Hematopoietic multipotent progenitor cell treated with erythropoietin and hydrocortisone succinate and interleukin-3 and kit ligand, for 17 days (in vitro differentiated cells): ENCODE results near the gene G3BP1.
"Not testable (repeated sequence)": the region's sequence is repeated elsewhere in the genome, so short reads cannot be mapped to it uniquely, and the experiment has no call there.

Source experiments
- DNase-seq: peaks from one replicate; pipeline ENCODE4 v3.0.0-alpha.2; 2015; ENCODE audit warnings: low spot score

The G3BP1 gene

DNA sequence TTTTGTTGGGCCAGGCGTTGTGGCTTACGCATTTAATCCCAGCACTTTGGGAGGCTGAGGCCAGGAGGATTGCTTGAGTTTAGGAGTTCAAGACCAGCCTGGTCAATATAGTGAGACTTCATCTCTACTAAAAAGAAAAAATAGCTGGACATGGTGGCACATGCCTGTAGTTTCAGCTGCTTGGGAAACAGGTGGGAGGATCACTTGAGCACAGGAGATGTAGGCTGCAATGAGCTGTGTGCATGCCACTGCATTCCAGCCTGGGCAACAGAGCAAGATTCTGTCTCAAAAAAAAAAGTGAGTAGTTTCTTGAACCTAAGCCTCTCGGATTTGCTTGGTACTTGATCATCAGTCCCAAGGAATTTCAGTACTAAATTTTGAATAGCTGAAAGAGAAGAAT, 26.9 kb downstream of the G3BP1 start:
- DNase-seq: no peak

GRCh38 chr5:151799407-151799806, 27.7 kb downstream of the G3BP1 start:
- no peak for DNase-seq

DNA sequence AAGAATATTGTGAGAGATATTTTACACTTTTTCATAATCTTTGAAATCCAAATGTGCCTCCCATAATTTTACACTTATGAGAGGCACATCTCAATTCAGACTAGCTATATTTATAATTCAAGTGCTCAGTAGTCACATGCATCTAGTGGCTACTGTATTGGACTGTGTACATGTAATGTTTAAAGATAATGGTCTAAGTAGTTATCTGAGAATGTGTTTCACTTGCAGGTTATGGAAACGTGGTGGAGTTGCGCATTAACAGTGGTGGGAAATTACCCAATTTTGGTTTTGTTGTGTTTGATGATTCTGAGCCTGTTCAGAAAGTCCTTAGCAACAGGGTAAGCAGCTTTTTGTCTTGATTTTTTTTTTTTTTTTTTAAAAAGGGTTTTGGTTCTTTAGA, 28.8 kb downstream of the G3BP1 start:
- DNase-seq: no peak

- no peak for DNase-seq
Observed at GRCh38 chr5:151805414-151806223, 33.9 kb downstream of the G3BP1 start.

DNA sequence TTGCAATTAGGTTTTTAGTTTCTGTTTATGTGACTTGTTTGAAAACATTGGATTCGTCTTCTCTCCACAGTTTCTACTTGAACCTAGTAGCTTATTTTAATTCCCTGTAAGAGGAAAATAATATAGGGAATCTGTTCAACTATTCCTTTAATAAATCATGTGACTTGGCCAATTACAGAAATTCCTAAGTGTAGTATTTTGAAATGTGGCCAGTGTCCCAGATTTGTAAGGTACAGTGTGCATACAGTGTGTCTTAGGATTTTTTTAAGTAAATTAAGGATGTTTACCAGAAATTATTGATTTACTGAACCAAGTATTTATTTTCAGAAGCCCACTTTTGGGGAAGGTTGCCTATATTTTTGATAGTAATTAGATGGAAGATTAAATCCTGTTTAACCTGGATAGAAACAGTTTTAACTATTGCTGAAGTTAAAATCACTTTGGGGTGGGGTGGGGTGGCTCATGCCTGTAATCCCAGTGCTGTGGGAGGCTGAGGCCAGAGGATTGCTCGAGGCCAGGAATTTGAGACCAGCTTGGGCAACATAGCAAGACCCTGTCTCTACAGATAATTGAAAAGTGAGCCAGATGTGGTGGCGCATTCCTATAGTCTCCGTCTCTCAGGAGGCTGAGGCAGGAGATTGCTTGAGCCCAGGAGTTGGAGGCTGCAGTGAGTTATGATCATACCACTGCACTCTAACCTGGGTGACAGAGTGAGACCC, 36.9 kb downstream of the G3BP1 start:
- no peak for DNase-seq

DNA sequence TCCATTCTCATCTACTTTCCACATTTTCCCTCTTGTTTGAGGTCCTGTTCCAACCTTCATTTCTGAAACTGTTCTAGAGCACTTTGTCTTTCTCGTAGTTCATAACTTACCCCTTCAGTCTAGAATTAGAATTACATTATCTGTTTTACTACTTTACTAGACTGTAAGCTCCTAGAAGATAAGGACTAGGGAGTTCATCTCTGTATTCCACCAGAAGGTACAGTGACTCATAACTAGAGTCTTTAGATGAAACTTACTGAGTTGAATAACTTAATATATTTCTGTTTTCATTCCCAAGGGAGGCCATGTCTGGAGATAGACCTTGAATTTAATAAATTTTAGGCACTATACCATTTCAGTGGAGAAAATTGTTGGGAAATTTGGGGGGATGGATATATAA, 38.7 kb downstream of the G3BP1 start:
- DNase-seq: peak; percentile 16

DNA sequence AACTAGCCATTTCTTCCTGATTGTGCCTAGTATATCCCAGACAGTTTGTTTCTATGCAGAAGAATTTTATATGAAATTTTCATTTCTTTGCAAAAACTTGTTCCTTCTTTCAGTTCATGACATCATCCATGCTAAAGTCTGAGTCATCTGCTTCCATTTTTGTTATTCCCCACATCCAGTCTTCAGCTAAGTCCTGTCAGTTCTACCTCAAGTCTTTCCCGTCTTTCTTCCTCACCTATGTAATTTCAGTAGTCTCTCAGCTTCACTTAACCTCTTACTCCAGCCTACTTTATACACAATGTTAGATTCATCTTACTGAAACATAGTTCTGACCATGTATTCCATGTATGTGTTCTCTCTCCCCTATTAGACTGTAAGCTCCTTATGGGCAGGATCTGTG, 39.1 kb downstream of the G3BP1 start:
- no peak for DNase-seq

DNA sequence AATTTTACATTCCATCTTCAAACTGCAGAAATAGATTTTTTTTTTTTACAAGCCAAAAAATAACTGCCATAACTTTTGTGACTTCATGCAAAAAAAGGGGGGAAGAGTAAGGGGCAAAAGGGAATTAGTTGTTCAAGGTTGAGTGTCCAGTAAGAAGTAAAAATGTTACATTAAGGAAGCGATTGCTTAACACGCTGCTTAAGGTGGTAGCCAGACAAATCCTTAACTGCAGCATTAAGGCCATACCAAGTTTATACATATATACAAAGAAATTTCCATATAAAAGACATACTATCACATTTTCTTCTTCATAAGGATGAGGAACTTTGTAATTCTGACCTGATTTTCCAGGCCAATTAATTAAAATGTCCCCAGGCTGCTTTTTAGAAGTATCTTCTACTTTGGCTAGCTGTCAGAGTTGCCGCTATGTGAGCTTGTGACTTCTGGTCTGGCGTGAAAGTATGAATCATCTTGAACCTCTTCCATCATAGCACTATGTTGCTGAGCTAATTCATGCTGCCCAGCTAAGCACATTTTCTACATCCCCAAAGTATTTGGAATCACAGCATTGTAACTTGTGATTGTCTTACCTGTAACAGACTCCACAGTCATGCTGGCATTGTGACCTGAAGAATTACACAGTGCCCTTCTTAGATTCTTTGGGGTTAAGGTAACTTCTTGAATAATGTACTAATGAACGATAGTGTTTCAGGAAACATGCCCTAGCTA, 40.0 kb downstream of the G3BP1 start:
- DNase-seq: no peak

DNA sequence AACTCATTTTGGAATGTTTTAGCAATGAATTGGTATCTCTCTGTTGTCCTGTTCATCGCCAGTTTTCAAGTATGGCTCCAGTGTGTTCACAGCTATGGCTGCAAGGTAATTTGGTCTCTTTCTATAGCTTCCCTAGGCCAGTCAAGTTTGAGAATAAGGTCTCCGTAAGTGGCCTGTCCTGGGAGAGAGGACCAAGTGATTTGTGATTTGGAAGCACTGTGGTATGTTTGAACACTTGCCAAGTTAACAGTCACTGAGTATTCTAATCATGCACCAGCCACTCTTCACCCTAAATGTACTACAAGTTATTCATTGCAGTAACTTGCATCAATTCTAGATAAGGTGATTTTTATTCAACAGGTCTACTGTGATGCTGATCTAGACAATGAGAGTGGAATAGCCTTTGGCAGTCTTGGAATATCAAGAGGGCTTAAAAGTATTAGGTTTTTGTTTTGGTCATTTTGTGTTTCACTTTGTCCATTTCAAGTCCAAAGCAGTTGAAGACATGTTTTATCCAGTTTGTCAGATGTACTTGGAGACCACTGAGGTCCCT, 41.1 kb downstream of the G3BP1 start:
- DNase-seq: no peak

GRCh38 chr5:151815051-151815450, 43.3 kb downstream of the G3BP1 start:
- no peak for DNase-seq

GRCh38 chr5:151819830-151820229, 48.1 kb downstream of the G3BP1 start:
- no peak for DNase-seq

DNA sequence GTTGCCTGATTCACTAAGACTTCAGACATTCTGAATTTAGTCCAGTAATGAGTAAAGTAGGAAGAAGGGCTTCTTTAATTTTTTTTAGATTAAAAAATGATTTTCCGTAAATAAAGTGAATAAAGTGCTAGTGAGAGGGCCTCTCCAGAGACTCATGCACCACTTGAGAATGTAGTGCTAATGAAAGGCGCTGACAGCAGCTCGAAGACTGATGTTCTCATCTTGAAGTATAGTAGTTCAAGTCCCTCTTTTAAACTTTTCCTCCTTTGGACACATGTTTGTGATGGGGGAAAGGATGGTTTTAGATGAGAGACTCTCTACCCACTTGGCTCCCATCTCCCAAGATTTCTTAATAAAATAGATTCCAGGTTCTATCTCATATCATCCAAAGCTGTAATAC, 48.5 kb downstream of the G3BP1 start:
- no peak for DNase-seq

GRCh38 chr5:151820903-151821302, 49.1 kb downstream of the G3BP1 start:
- DNase-seq: no peak

GRCh38 chr5:151822141-151822540, 50.4 kb downstream of the G3BP1 start:
- no peak for DNase-seq

GRCh38 chr5:151825445-151825844, 53.7 kb downstream of the G3BP1 start:
- peak; percentile 43 for DNase-seq

DNA sequence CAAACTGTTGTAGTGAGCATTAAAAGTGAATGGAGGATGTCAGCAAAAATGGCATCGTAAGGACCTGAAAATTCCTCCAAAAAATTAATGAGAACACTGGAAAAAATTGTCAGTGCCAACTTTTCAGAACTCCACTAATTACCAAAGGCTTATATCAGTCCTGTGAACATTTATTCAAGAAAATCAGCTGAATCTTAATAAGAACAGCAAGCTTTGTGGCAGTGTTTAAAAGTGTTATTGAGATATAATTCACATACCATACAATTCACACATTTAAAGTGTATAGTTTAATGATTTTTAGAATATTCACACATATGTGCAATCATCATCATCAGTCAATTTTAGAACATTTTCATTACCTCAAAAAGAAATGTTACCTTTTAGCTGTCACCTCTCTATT, 57.6 kb downstream of the G3BP1 start:
- DNase-seq: no peak

DNA sequence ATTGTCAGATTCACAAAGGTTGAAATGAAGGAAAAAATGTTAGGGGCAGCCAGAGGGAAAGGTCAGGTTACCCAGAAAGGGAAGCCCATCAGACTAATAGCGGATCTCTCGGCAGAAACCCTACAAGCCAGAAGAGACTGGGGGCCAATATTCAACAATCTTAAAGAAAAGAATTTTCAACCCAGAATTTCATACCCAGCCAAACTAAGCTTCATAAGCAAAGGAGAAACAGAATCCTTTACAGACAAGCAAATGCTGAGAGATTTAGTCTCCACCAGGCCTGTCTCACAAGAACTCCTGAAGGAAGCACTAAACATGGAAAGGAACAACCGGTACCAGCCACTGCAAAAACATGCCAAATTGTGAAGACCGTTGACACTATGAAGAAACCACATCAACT, 61.1 kb downstream of the G3BP1 start:
- not testable (repeated sequence) for DNase-seq

- DNase-seq: no peak
Observed at GRCh38 chr5:151846765-151847164, 75.0 kb downstream of the G3BP1 start.

DNA sequence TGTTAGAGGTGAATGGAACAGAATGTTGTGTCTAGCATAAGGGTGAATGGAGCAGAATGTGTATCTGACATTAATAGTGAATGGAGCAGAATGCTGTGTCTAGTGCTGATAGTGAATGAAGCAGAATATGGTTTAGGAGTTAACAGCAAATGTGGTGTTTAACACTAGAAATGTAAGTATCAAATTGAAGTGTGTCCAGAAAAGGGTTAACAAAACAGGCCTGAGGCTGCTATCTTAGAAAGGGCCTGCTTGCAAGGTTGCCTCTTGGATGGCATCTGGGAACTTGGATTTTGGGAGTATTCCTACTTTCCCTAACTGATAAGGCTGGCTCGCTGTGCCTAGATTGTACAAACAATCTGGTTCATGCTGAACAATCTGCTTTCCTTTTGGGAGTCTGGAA, 76.1 kb downstream of the G3BP1 start:
- DNase-seq: no peak

DNA sequence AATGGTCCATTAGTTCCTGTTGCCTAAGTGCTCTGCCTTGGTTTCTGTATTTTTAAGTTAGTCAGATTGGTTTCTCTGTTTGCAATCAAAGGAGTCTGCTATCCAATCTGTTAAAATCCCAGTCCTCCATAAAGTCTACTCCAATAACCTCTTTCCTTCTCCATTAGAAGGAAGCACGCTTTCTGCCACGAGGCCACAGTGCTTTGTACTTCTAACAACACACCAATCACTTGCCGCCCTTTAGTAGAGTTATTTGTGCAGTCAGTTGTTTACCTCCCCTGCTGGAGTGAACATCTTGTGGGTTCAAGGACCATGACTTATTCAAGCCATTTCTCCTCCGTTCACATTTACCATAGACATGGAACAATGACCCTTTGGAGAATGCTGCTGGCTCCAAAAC, 83.9 kb downstream of the G3BP1 start:
- no peak for DNase-seq

- DNase-seq: no peak
Observed at GRCh38 chr5:151856861-151857260, 85.1 kb downstream of the G3BP1 start.

DNA sequence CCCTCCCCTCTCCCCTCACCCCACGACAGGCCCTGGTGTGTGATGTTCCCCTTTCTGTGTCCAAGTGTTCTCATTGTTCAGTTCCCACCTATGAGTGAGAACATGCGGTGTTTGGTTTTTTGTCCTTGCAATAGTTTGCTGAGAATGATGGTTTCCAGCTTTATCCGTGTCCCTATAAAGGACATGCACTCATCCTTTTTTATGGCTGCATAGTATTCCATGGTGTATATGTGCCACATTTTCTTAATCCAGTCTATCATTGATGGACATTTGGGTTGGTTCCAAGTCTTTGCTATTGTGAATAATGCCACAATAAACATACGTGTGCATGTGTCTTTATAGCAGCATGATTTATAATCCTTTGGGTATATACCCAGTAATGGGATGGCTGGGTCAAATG, 89.1 kb downstream of the G3BP1 start:
- not testable (repeated sequence) for DNase-seq
